Fibroblast of lung (primary cell): ENCODE measurements around the gene SPEG.

Experiments
- EZH2 ChIP-seq: IDR thresholded peaks from 2 replicates; pipeline ENCODE4 v1.5.1; 2012; ENCODE audit warnings: low read length, control low read depth, mild to moderate bottlenecking; ENCODE audit errors: missing control alignments
- TF ChIP-seq, protein P1 (sequence below), 2 donors: IDR thresholded peaks in 1 of 2; conservative IDR thresholded peaks in 1 of 2; 1 replicate in 1 of 2; 2 replicates in 1 of 2; pipeline ENCODE4 v1.5.1; 2011 to 2012; ENCODE audit warnings: low read length in 2 of 2, control low read depth in 1 of 2, inconsistent platforms in 1 of 2, low read depth in 1 of 2, mild to moderate bottlenecking in 1 of 2

DNA sequence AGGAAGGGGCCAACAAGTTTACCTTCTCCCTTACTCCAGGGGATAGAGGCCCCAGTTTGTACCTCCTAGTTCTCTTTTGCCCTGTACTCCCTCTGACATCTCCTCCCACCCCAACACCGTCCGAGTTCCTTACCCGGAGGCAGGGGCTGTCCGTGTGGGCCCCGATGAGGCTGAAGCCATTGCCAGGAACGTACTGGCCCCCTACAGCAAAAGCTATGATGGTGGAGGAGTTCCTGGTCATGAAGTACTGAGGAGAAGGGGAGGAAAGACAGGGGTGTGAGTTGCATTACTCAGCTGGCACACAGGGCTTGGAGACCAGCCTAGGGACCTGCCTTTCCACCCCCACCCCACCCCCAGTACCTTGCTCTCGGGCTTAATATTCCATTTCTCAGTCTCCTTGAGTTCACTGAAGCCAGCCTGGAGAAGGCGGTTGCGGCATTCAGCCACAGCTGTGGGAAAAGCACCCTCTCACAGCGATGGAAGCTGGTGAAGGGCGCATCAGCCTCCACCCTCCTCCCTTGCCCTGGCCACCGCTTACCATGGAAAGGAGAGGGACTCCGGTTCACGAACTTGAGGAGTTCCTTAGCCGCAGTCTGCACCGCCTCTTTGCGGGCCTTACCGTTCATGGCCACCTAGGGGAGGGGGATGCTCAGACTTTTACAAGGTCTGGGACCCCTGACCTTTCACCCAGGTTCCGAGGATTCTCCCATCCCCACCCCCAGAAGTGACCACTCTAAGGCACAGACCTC, 47.9 kb upstream of the SPEG start:
- TF ChIP-seq, protein P1, sequence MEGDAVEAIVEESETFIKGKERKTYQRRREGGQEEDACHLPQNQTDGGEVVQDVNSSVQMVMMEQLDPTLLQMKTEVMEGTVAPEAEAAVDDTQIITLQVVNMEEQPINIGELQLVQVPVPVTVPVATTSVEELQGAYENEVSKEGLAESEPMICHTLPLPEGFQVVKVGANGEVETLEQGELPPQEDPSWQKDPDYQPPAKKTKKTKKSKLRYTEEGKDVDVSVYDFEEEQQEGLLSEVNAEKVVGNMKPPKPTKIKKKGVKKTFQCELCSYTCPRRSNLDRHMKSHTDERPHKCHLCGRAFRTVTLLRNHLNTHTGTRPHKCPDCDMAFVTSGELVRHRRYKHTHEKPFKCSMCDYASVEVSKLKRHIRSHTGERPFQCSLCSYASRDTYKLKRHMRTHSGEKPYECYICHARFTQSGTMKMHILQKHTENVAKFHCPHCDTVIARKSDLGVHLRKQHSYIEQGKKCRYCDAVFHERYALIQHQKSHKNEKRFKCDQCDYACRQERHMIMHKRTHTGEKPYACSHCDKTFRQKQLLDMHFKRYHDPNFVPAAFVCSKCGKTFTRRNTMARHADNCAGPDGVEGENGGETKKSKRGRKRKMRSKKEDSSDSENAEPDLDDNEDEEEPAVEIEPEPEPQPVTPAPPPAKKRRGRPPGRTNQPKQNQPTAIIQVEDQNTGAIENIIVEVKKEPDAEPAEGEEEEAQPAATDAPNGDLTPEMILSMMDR (conservative IDR thresholded peaks at IDR 0.05 in 1 of 2, IDR thresholded peaks at IDR 0.05 in 1 of 2; ENCODE audit: low read depth in 1 of 2, low read length in 2 of 2), result no peak
- TF ChIP-seq EZH2, result no peak
